A549 (cell line): ENCODE data around the gene ANKRD6. TPM values are rescaled to one million over a fixed set of nuclear protein-coding genes. Genes with fewer than 3 reads are reported as not detected.

Experiments used
- ATAC-seq, 2 experiments: fragments of 200-7000 bp in 1 of 2; fragments of >200 bp in 1 of 2; cut with Nextera tagmentation in 1 of 2; cut with Tn5 transposase in 1 of 2; 3 replicates each; pipeline versions ENCODE4 v1.8.0 to v1.9.1; 2018 to 2020; ENCODE audit warnings: mild to moderate bottlenecking in 1 of 2, moderate library complexity in 1 of 2
- CTCF ChIA-PET: fragments of 300-600 bp; sonication (Branson Sonifier 250); formaldehyde crosslinking; extraction: SDS; loops from one replicate; lab custom pipeline; 2021; ENCODE audit warnings: antibody characterized with exemption, inconsistent platforms; lab: Yijun Ruan, JAX
- POLR2A ChIA-PET: fragments of 350-600 bp; formaldehyde crosslinking; extraction: SDS; loops from one replicate; lab custom pipeline; 2021; ENCODE audit warnings: antibody characterized with exemption, inconsistent platforms; lab: Yijun Ruan, JAX
- DNase-seq, 2 experiments: peaks; one replicate each; pipeline versions ENCODE4 v3.0.0 to v3.0.0-alpha.2; 2011 to 2016; ENCODE audit warnings: low read depth in 1 of 2, low spot score in 1 of 2
- FAIRE-seq: peaks from 2 replicates; lab custom pipeline; 2011; peaks lifted over from hg19 to GRCh38; lab: Jason Lieb, UNC
- H3K27ac ChIP-seq, 2 experiments: fragments of >200 bp; sonication (Bioruptor Twin); formaldehyde crosslinking; 3 replicates each; pipeline ENCODE4 v1.5.1; 2016 to 2017
- H3K4me1 ChIP-seq: fragments of >200 bp; sonication (Bioruptor Twin); formaldehyde crosslinking; 3 replicates; pipeline ENCODE4 v1.6.1; 2016
- H3K4me2 ChIP-seq: fragments of >200 bp; sonication (Bioruptor Twin); formaldehyde crosslinking; 3 replicates; pipeline ENCODE4 v1.6.1; 2016
- H3K4me3 ChIP-seq: fragments of >200 bp; sonication (Bioruptor Twin); formaldehyde crosslinking; 3 replicates; pipeline ENCODE4 v1.5.1; 2016
- H3K9me3 ChIP-seq: fragments of >200 bp; sonication (Bioruptor Twin); formaldehyde crosslinking; 3 replicates; pipeline ENCODE4 v1.6.1; 2016
- ATOH8 ChIP-seq: fragments of 250-450 bp; sonication (Bioruptor Pico); IDR thresholded peaks from 2 replicates; pipeline ENCODE4 v1.5.0; 2020; ENCODE audit warnings: low read depth, mild to moderate bottlenecking, moderate library complexity
- BHLHE40 ChIP-seq: IDR thresholded peaks from 2 replicates; pipeline ENCODE4 v1.6.1; 2012; ENCODE audit warnings: low read depth, low read length, inconsistent platforms
- CBX2 ChIP-seq: fragments of 200-600 bp; sonication (generic); IDR thresholded peaks from 2 replicates; pipeline ENCODE4 v1.6.1; 2016; ENCODE audit warnings: low read depth, mild to moderate bottlenecking, borderline replicate concordance
- CBX8 ChIP-seq: fragments of 200-600 bp; sonication (generic); IDR thresholded peaks from 2 replicates; pipeline ENCODE4 v1.6.1; 2016
- CEBPB ChIP-seq, 2 experiments: fragments of >200 bp in 1 of 2; sonication (Bioruptor Twin) in 1 of 2; formaldehyde crosslinking in 1 of 2; IDR thresholded peaks; 2 replicates each; pipeline ENCODE4 v1.6.1; 2012 to 2016
- CHD2 ChIP-seq: fragments of 150-350 bp; IDR thresholded peaks from 2 replicates; pipeline ENCODE4 v1.6.1; 2014; ENCODE audit warnings: low read length; ENCODE audit not compliant: partially characterized antibody
- E2F6 ChIP-seq: IDR thresholded peaks from 2 replicates; pipeline ENCODE4 v1.6.1; 2012; ENCODE audit warnings: low read depth, borderline replicate concordance
- EHF ChIP-seq: fragments of 250-450 bp; sonication (Bioruptor Pico); IDR thresholded peaks from 2 replicates; pipeline ENCODE4 v1.5.0; 2020; ENCODE audit warnings: mild to moderate bottlenecking
- ELK1 ChIP-seq: fragments of 150-350 bp; IDR thresholded peaks from 2 replicates; pipeline ENCODE4 v1.6.1; 2014; ENCODE audit warnings: low read depth, mild to moderate bottlenecking, low read length
- EP300 ChIP-seq, 2 experiments: fragments of >200 bp; sonication (Bioruptor Twin); formaldehyde crosslinking; IDR thresholded peaks; 2 replicates in 1 of 2; 3 replicates in 1 of 2; pipeline ENCODE4 v1.6.1; 2016 to 2017
- ESRRA ChIP-seq: fragments of 150-350 bp; IDR thresholded peaks from 2 replicates; pipeline ENCODE4 v1.6.1; 2014; ENCODE audit warnings: mild to moderate bottlenecking, low read length, borderline replicate concordance
- FOSB ChIP-seq: fragments of 250-450 bp; sonication (Bioruptor Pico); IDR thresholded peaks from 2 replicates; pipeline ENCODE4 v1.5.0; 2020; ENCODE audit warnings: mild to moderate bottlenecking, moderate library complexity
- FOXS1 ChIP-seq: fragments of 250-450 bp; sonication (Bioruptor Pico); IDR thresholded peaks from 2 replicates; pipeline ENCODE4 v1.5.0; 2020; ENCODE audit warnings: mild to moderate bottlenecking, moderate library complexity
- GATA3 ChIP-seq: IDR thresholded peaks from 2 replicates; pipeline ENCODE4 v1.6.1; 2012; ENCODE audit warnings: borderline replicate concordance
- HDAC2 ChIP-seq: fragments of 200-600 bp; sonication (generic); IDR thresholded peaks from 2 replicates; pipeline ENCODE4 v1.6.1; 2016
- HES2 ChIP-seq: fragments of >200 bp; sonication (Bioruptor Twin); formaldehyde crosslinking; IDR thresholded peaks from 2 replicates; pipeline ENCODE4 v1.6.1; 2016
- HEYL ChIP-seq: fragments of 250-450 bp; sonication (Bioruptor Pico); IDR thresholded peaks from 2 replicates; pipeline ENCODE4 v1.8.0; 2021; ENCODE audit warnings: mild to moderate bottlenecking, moderate library complexity
- HOXA7 ChIP-seq: fragments of 250-450 bp; sonication (Bioruptor Pico); IDR thresholded peaks from 2 replicates; pipeline ENCODE4 v1.5.0; 2020; ENCODE audit warnings: mild to moderate bottlenecking, moderate library complexity
- HOXB13 ChIP-seq: fragments of 250-450 bp; sonication (Bioruptor Pico); IDR thresholded peaks from 2 replicates; pipeline ENCODE4 v1.5.0; 2020; ENCODE audit warnings: low read depth, mild to moderate bottlenecking, moderate library complexity
- HOXB5 ChIP-seq: fragments of 250-450 bp; sonication (Bioruptor Pico); IDR thresholded peaks from 2 replicates; pipeline ENCODE4 v1.5.0; 2020; ENCODE audit warnings: mild to moderate bottlenecking, moderate library complexity
- KDM5A ChIP-seq: fragments of 200-600 bp; sonication (generic); IDR thresholded peaks from 2 replicates; pipeline ENCODE4 v1.6.1; 2016; ENCODE audit warnings: antibody characterized with exemption, mild to moderate bottlenecking
- MYC ChIP-seq: IDR thresholded peaks from 2 replicates; pipeline ENCODE4 v1.6.1; 2012; ENCODE audit warnings: mild to moderate bottlenecking, inconsistent platforms, low read length, improper control_type of control experiment, borderline replicate concordance
- NFE2L2 ChIP-seq: fragments of 150-350 bp; conservative IDR thresholded peaks from 2 replicates; pipeline ENCODE4 v1.6.1; 2014; ENCODE audit warnings: low read length
- POLR2AphosphoS2 ChIP-seq: conservative IDR thresholded peaks from 2 replicates; pipeline ENCODE4 v1.6.1; 2012; ENCODE audit warnings: low read length, improper control_type of control experiment, inconsistent platforms
- RAD21 ChIP-seq, 2 experiments: fragments of >200 bp in 1 of 2; sonication (Bioruptor Twin) in 1 of 2; formaldehyde crosslinking in 1 of 2; IDR thresholded peaks in 1 of 2; conservative IDR thresholded peaks in 1 of 2; 2 replicates in 1 of 2; 3 replicates in 1 of 2; pipeline ENCODE4 v1.6.1; 2012 to 2018; ENCODE audit warnings: inconsistent platforms in 1 of 2
- RARB ChIP-seq: fragments of 250-450 bp; sonication (Bioruptor Pico); IDR thresholded peaks from 2 replicates; pipeline ENCODE4 v1.8.0; 2021; ENCODE audit warnings: mild to moderate bottlenecking, moderate library complexity
- RCOR1 ChIP-seq: fragments of 150-350 bp; IDR thresholded peaks from 2 replicates; pipeline ENCODE4 v1.6.1; 2014; ENCODE audit warnings: antibody characterized with exemption, low read length, low read depth
- RFX5 ChIP-seq: fragments of 450-650 bp; IDR thresholded peaks from 2 replicates; pipeline ENCODE4 v1.7.1; 2014; ENCODE audit warnings: antibody characterized with exemption, mild to moderate bottlenecking, moderate library complexity
- SMC3 ChIP-seq: fragments of >200 bp; sonication (Bioruptor Twin); formaldehyde crosslinking; IDR thresholded peaks from 3 replicates; pipeline ENCODE4 v1.6.1; 2018; ENCODE audit warnings: inconsistent platforms
- TP53 ChIP-seq: fragments of 250-450 bp; sonication (Bioruptor Pico); IDR thresholded peaks from 2 replicates; pipeline ENCODE4 v1.5.0; 2021; ENCODE audit warnings: mild to moderate bottlenecking, moderate library complexity
- USF2 ChIP-seq: fragments of 450-650 bp; IDR thresholded peaks from 2 replicates; pipeline ENCODE4 v1.6.1; 2014; ENCODE audit warnings: antibody characterized with exemption
- ZNF302 ChIP-seq: fragments of 250-450 bp; sonication (Bioruptor Pico); IDR thresholded peaks from 2 replicates; pipeline ENCODE4 v1.9.0; 2021; ENCODE audit warnings: inconsistent platforms, mild to moderate bottlenecking, moderate library complexity
- WGBS: methylation state at CpG from one replicate; pipeline ENCODE4 v1.1.6; 2017; ENCODE audit errors: missing lambda C conversion rate; 5-methylcytosine and 5-hydroxymethylcytosine counted together
- polyA plus RNA-seq, 4 experiments: library from polyadenylated mRNA; depleted of rRNA in 3 of 4; stranded (reverse); fragments of >200 nt; fragmentation: RNase III in 1 of 4; extraction: RNeasy Plus Mini Kit Qiagen cat#74134 plus additional on column Dnase treatment in 1 of 4; gene quantifications; 2 replicates in 3 of 4; 3 replicates in 1 of 4; pipeline ENCODE4 v1.2.3, GENCODE V29; 2011 to 2017

The ANKRD6 gene
- polyA plus RNA-seq, 2 of the 4 experiments (the other 2 are of a cell fraction) = 2.2 to 3.6 TPM

GRCh38 chr6:89525786-89526562, 93.0 kb downstream of the ANKRD6 start:
- Histone ChIP-seq H3K4me2 (no peak overlapping the region), H3K27ac (no peak overlapping the region), H3K4me1 (no peaks in the 10 kb centered on the region), H3K4me3 (no peak overlapping the region), H3K9me3 (no peaks in the 10 kb centered on the region)
- FAIRE-seq = no peak
- ChIA-PET CTCF (no interaction called here), POLR2A (no interaction called here)
- TF ChIP-seq ATOH8 (CRISPR knock-in tag) (no peak), RAD21 (conservative IDR thresholded peaks at IDR 0.05 in 1 of 2, IDR thresholded peaks at IDR 0.05 in 1 of 2) (no peak), EP300 (IDR thresholded peaks at IDR 0.05) (no peak), HES2 (no peak), RCOR1 (no peak), E2F6 (no peak), ZNF302 (CRISPR knock-in tag) (no peak), ESRRA (no peak), USF2 (no peak), BHLHE40 (no peak), MYC (no peak), CEBPB (IDR thresholded peaks at IDR 0.05) (no peak), GATA3 (no peak), HOXA7 (CRISPR knock-in tag) (no peak)
- no peak for DNase-seq
- 82% methylated on average over 4 of the region's 4 CpGs for WGBS
- no peak for ATAC-seq

- TF ChIP-seq RARB (CRISPR knock-in tag) (no peak), FOSB (CRISPR knock-in tag) (no peak), HOXB5 (CRISPR knock-in tag) (no peak), RFX5 (no peak), CBX8 (no peak), HES2 (no peak), FOXS1 (CRISPR knock-in tag) (no peak), HDAC2 (no peak), POLR2AphosphoS2 (no peak), SMC3 (no peak)
- Histone ChIP-seq H3K9me3 (no peaks in the 10 kb centered on the region), H3K4me3 (no peak overlapping the region), H3K27ac (no peak overlapping the region), H3K4me1 (no peaks in the 10 kb centered on the region), H3K4me2 (no peak overlapping the region)
- DNase-seq = no peak
- 90% methylated on average over 2 of the region's 2 CpGs for WGBS
- no peak for FAIRE-seq
- ChIA-PET POLR2A (no interaction called here), CTCF (no interaction called here)
- no peak for ATAC-seq
Measured at GRCh38 chr6:89526563-89526869, 93.6 kb downstream of the ANKRD6 start.

GRCh38 chr6:89527634-89528033, 94.7 kb downstream of the ANKRD6 start:
- Histone ChIP-seq H3K4me3 (no peak overlapping the region), H3K9me3 (no peaks in the 10 kb centered on the region), H3K4me1 (no peaks in the 10 kb centered on the region), H3K4me2 (no peak overlapping the region), H3K27ac (no peak overlapping the region)
- DNase-seq (peak in 1 of 2 experiments; percentile 17), ATAC-seq (no peak), FAIRE-seq (no peak)
- ChIA-PET CTCF (no interaction called here), POLR2A (no interaction called here)
- 96% methylated on average over 2 of the region's 2 CpGs for WGBS
- TF ChIP-seq CHD2 (no peak), CBX2 (no peak), TP53 (CRISPR knock-in tag) (no peak), NFE2L2 (no peak), HOXB13 (CRISPR knock-in tag) (no peak), HEYL (no peak), EHF (CRISPR knock-in tag) (no peak), ELK1 (no peak), ZNF302 (CRISPR knock-in tag) (no peak), RARB (CRISPR knock-in tag) (no peak), KDM5A (no peak), E2F6 (no peak), RAD21 (conservative IDR thresholded peaks at IDR 0.05 in 1 of 2, IDR thresholded peaks at IDR 0.05 in 1 of 2) (no peak)
